Tibial nerve (tissue), 4 donors: ENCODE data around the gene KIF12. TPM values are rescaled to one million over a fixed set of nuclear protein-coding genes. Genes with fewer than 3 reads are reported as not detected.
A peak's percentile ranks its signal among the peaks of the same experiment; 100 is the strongest.

Source experiments
- DNase-seq, 2 donors: peaks; one replicate each; pipeline ENCODE4 v3.0.0-alpha.2; 2019; ENCODE audit warnings: low spot score in 2 of 2
- H3K27ac ChIP-seq, 4 donors: fragments of 200-600 bp; sonication (generic) in 3 of 4; one replicate each; pipeline ENCODE4 v1.5.1; 2017 to 2019; ENCODE audit warnings: mild to moderate bottlenecking in 1 of 4
- H3K27me3 ChIP-seq, 2 donors: fragments of 200-600 bp; sonication (generic) in 1 of 2; one replicate each; pipeline versions ENCODE4 v1.5.1 to v1.6.0; 2017 to 2019
- H3K36me3 ChIP-seq, 3 donors: fragments of 200-600 bp; sonication (generic); one replicate each; pipeline ENCODE4 v1.5.1; 2018 to 2019
- H3K4me1 ChIP-seq, 4 donors: fragments of 200-600 bp; sonication (generic) in 3 of 4; one replicate each; pipeline ENCODE4 v1.5.1; 2017 to 2019
- H3K4me3 ChIP-seq, 4 donors: fragments of 200-600 bp; sonication (generic) in 3 of 4; one replicate each; pipeline ENCODE4 v1.5.1; 2017 to 2019; ENCODE audit warnings: mild to moderate bottlenecking in 1 of 4, moderate library complexity in 1 of 4
- H3K9me3 ChIP-seq, 4 donors: fragments of 200-600 bp; sonication (generic) in 3 of 4; one replicate each; pipeline ENCODE4 v1.5.1; 2017 to 2019
- EP300 ChIP-seq, 2 donors: sonication (generic); formaldehyde crosslinking; IDR thresholded peaks; one replicate each; pipeline ENCODE4 v1.6.1; 2017; ENCODE audit warnings: antibody characterized with exemption in 2 of 2, mild to moderate bottlenecking in 1 of 2
- POLR2A ChIP-seq, 2 donors: fragments of 450-650 bp; IDR thresholded peaks; one replicate each; pipeline ENCODE4 v1.6.1; 2017; ENCODE audit warnings: antibody characterized with exemption in 2 of 2, mild to moderate bottlenecking in 2 of 2, moderate library complexity in 2 of 2
- WGBS, 2 donors: methylation state at CpG; one replicate each; pipeline ENCODE4 v1.1.5; 2018; 5-methylcytosine and 5-hydroxymethylcytosine counted together
- total RNA-seq, 4 donors: library from RNA; depleted of rRNA; stranded (reverse); fragments of >200 nt; gene quantifications; one replicate each; pipeline ENCODE4 v1.1.0, GENCODE V29; 2016
- TF ChIP-seq, protein P1 (sequence below), 5 experiments: fragments of 200-600 bp in 3 of 5; fragments of 450-650 bp in 2 of 5; sonication (generic) in 3 of 5; IDR thresholded peaks; one replicate each; pipeline ENCODE4 v1.5.1; 2016 to 2019; ENCODE audit warnings: antibody characterized with exemption in 5 of 5, mild to moderate bottlenecking in 3 of 5, moderate library complexity in 2 of 5

Gene KIF12
- total RNA-seq, 4 donors from 2014 or later, result not detected

DNA sequence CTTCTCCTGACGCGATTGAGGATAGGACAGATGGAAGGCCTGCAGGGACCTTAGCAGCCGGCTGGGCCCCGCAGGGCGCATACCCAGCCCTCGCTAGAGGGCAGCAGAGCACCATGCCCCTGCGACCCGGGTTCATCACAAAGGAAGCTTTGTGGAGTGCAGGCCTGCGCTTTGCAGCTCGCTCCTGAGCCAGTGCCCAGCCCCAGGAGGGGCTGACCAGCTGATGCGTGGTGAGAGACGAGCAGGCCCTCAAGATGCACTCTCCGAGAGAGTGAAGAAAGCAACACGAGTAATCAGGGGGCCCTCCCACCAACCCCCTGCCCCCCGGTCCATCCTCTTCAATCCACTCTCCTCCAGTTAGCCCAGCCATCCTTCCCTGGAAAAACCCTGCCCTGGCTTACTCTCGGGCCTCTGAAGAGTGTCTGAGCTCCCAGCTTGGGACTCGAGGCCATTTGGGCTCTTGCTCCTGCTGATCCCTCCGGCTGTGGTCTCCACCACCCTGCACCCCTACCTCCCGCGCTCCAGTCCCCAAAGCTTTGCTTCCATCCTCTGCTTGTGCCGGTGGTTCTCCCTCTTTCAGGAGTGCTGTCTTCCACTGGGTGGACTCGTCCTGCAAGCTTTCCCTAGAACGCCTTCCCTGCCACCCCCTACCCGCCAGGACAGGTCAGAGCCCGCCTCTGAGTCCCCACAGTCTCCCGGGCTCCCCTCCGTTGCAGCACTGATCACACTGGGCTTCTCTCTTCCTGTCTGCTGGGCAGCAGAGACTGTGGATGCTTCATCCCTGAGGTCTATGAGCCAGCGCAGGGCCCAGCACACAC, 9.1 kb upstream of the KIF12 start:
- Histone ChIP-seq H3K4me3 (no peak overlapping the region), H3K9me3 (no peaks in the 10 kb centered on the region), H3K27ac (peak overlapping the region in 2 of 4 donors; percentile 36 to 64), H3K4me1 (peaks cover 0 to 19% (median 3%) of the 10 kb centered on the region in 4 donors), H3K36me3 (no peaks in the 10 kb centered on the region), H3K27me3 (no peaks in the 10 kb centered on the region)
- TF ChIP-seq EP300 (IDR thresholded peaks at IDR 0.05) (peak; percentile 28 to 55), POLR2A (IDR thresholded peaks at IDR 0.05) (no peak)
- TF ChIP-seq, protein P1, sequence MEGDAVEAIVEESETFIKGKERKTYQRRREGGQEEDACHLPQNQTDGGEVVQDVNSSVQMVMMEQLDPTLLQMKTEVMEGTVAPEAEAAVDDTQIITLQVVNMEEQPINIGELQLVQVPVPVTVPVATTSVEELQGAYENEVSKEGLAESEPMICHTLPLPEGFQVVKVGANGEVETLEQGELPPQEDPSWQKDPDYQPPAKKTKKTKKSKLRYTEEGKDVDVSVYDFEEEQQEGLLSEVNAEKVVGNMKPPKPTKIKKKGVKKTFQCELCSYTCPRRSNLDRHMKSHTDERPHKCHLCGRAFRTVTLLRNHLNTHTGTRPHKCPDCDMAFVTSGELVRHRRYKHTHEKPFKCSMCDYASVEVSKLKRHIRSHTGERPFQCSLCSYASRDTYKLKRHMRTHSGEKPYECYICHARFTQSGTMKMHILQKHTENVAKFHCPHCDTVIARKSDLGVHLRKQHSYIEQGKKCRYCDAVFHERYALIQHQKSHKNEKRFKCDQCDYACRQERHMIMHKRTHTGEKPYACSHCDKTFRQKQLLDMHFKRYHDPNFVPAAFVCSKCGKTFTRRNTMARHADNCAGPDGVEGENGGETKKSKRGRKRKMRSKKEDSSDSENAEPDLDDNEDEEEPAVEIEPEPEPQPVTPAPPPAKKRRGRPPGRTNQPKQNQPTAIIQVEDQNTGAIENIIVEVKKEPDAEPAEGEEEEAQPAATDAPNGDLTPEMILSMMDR (IDR thresholded peaks at IDR 0.05), result peak; percentile 88 to 93 (median 90)
- 37 to 39% methylated on average over 26 to 27 of the region's 28 CpGs for WGBS, 2 donors
- DNase-seq, result peak; percentile 37 to 57

DNA sequence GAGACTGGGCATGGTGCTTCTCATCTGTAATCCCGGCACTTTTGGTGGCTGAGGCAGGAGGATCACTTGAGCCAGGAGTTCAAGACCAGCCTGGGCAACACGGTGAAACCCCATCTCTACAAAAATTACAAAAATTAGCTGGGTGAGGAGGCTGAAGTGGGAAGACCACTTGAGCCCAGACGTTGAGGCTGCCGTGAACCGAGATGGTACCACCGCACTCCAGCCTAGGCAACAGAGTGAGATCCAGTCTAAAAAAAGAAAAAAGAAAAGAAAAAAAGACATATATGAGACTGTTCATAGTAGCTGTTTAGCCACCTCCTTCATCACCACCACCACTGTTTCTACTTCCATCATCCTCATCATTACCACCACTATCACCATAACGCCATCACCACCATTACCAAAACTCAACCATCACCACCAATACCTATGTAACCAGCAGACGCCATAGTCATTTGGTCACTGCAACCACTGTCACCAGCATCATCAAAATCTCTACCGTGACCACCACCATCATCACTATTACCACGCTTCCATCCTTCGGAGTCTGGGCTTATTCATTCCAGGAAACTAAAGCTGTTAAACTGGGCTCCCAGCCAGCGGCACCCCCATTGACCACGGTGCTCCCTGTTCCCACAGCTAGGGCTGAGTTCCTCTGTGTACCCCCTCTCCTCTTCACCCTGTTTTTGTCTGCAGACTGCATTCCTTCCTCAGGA, 8.4 kb upstream of the KIF12 start:
- Histone ChIP-seq H3K9me3 (peaks cover 0 to 7% (median under 1%) of the 10 kb centered on the region in 4 donors), H3K27me3 (no peaks in the 10 kb centered on the region), H3K4me3 (no peak overlapping the region), H3K36me3 (no peaks in the 10 kb centered on the region), H3K4me1 (peaks cover 0 to 11% (median 3%) of the 10 kb centered on the region in 4 donors), H3K27ac (no peak overlapping the region)
- TF ChIP-seq POLR2A (IDR thresholded peaks at IDR 0.05), result no peak
- TF ChIP-seq, protein P1 (IDR thresholded peaks at IDR 0.05), result no peak
- no peak for TF ChIP-seq EP300 (IDR thresholded peaks at IDR 0.05)
- 73 to 74% methylated on average over 13 of the region's 13 CpGs for WGBS, 2 donors
- DNase-seq, result no peak

DNA sequence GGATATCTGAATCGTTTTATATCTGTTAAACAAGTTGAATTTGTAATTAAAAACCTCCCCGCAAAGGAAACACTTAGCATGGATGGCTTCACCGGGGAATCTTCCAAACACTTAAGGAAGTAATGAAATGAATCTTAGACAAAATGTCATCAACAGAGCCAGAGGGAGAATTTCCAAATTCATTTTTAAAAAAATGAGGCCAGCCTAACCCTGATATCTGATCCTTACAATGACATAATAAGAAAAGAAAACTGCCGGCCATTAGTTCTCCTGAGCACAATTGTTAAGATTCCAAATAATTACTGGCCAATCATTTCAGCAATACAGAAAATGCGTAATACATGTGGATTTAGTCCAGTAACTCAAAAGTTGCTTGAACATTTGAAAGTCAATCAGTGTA, 6.1 kb upstream of the KIF12 start:
- no peaks in the 10 kb centered on the region for H3K36me3 ChIP-seq
- no peak for DNase-seq
- TF ChIP-seq, protein P1 (IDR thresholded peaks at IDR 0.05), result no peak
- TF ChIP-seq EP300 (IDR thresholded peaks at IDR 0.05) (no peak), POLR2A (IDR thresholded peaks at IDR 0.05) (no peak)
- H3K9me3 ChIP-seq, result peaks cover 0 to 18% (median 2%) of the 10 kb centered on the region in 4 donors
- H3K4me1 ChIP-seq, result peaks cover 0 to 9% (median 3%) of the 10 kb centered on the region in 4 donors
- WGBS, 2 donors, result 71 to 73% methylated on average over 5 of the region's 5 CpGs
- H3K27ac ChIP-seq, result no peak overlapping the region
- no peak overlapping the region for H3K4me3 ChIP-seq
- H3K27me3 ChIP-seq, result no peaks in the 10 kb centered on the region

DNA sequence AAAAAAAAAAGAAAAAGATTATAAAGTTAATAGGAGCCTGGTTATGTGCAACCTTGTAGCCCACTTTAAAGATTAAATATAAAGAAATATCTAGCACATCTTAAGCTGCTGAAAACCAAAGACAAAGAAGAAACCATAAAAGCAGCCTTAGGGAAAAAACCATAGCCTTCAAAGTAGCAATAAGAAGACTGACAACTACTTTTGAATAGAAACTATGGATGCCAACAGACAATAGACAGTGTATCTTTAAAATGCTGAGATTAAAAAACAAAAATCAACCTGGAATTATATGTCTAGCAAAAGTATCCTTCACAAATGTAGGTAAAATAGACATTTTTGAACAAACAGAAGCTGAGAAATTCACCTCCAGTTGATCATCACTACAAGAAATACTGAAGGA, 3.4 kb upstream of the KIF12 start:
- H3K27me3 ChIP-seq, result peaks cover 0 to 20% of the 10 kb centered on the region in 2 donors
- no peak overlapping the region for H3K27ac ChIP-seq
- H3K4me3 ChIP-seq, result no peak overlapping the region
- H3K9me3 ChIP-seq, result peaks cover 0 to 18% (median 2%) of the 10 kb centered on the region in 4 donors
- peaks cover 0 to 16% (median 5%) of the 10 kb centered on the region in 4 donors for H3K4me1 ChIP-seq
- TF ChIP-seq EP300 (IDR thresholded peaks at IDR 0.05), result no peak
- TF ChIP-seq POLR2A (IDR thresholded peaks at IDR 0.05), result no peak
- TF ChIP-seq, protein P1 (IDR thresholded peaks at IDR 0.05), result no peak
- no peak for DNase-seq
- no peaks in the 10 kb centered on the region for H3K36me3 ChIP-seq

DNA sequence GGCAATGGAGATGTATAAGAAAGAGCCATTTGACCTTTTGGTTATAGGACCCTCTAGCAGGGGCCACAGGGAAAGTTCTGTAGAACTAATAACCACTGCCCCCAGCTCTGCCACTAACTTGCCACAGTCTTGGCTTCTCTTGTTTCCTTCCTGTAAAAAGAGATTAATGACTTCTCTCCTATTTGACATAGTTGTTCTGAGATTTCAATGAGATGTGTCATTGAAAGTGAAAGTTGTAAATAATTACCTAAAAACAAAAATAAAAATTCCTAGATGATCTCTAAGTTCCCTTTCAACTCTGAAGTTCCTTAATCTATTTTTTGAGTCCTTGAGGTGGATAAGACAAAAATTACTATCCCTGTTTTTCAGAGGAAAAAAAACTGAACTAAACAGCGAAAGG, 1.4 kb upstream of the KIF12 start:
- no peak overlapping the region for H3K27ac ChIP-seq
- no peak for TF ChIP-seq POLR2A (IDR thresholded peaks at IDR 0.05)
- no peak for TF ChIP-seq EP300 (IDR thresholded peaks at IDR 0.05)
- TF ChIP-seq, protein P1 (IDR thresholded peaks at IDR 0.05), result no peak
- no peak for DNase-seq
- 76 to 93% methylated on average over 1 of the region's 1 CpG for WGBS, 2 donors
- no peak overlapping the region for H3K4me3 ChIP-seq
- H3K27me3 ChIP-seq, result peaks cover 0 to 31% of the 10 kb centered on the region in 2 donors
- H3K9me3 ChIP-seq, result peaks cover 0 to 18% (median 2%) of the 10 kb centered on the region in 4 donors
- H3K4me1 ChIP-seq, result peaks cover 0 to 18% (median 5%) of the 10 kb centered on the region in 4 donors
- H3K36me3 ChIP-seq, result no peaks in the 10 kb centered on the region
